Sigmoid colon (tissue), 7 donors: ENCODE results near the gene GPATCH1. TPM values are rescaled to one million over a fixed set of nuclear protein-coding genes. Genes with fewer than 3 reads are reported as not detected.
"Not testable (repeated sequence)": the region's sequence is repeated elsewhere in the genome, so short reads cannot be mapped to it uniquely, and the experiment has no call there.

Experiments used
- DNase-seq: peaks from one replicate; pipeline ENCODE4 v3.0.0-alpha.2; 2019
- H3K27ac ChIP-seq, 4 donors: fragments of 200-600 bp; sonication (generic); one replicate each; pipeline ENCODE4 v1.5.1; 2016 to 2019; ENCODE audit warnings: mild to moderate bottlenecking in 1 of 4
- H3K27me3 ChIP-seq, 3 donors: fragments of 200-600 bp; sonication (generic); one replicate each; pipeline ENCODE4 v1.5.1; 2019; ENCODE audit warnings: mild to moderate bottlenecking in 1 of 3
- H3K36me3 ChIP-seq, 4 donors: fragments of 200-600 bp; sonication (generic); one replicate each; pipeline ENCODE4 v1.5.1; 2016 to 2019
- H3K4me1 ChIP-seq, 4 donors: fragments of 200-600 bp; sonication (generic); one replicate each; pipeline ENCODE4 v1.5.1; 2017 to 2019
- H3K4me3 ChIP-seq, 4 donors: fragments of 200-600 bp; sonication (generic); one replicate each; pipeline ENCODE4 v1.5.1; 2017 to 2019; ENCODE audit warnings: mild to moderate bottlenecking in 2 of 4, moderate library complexity in 1 of 4
- H3K9me3 ChIP-seq, 4 donors: fragments of 200-600 bp in 3 of 4; sonication (generic) in 3 of 4; one replicate each; pipeline versions ENCODE4 v1.5.1 to v1.6.1; 2013 to 2019
- CTCF ChIP-seq, 4 experiments: fragments of 450-650 bp in 3 of 4; fragments of 200-600 bp in 1 of 4; IDR thresholded peaks; one replicate each; pipeline ENCODE4 v1.5.1; 2016 to 2019; ENCODE audit warnings: antibody characterized with exemption in 4 of 4, mild to moderate bottlenecking in 3 of 4, moderate library complexity in 2 of 4
- EP300 ChIP-seq, 4 donors: sonication (generic); formaldehyde crosslinking; IDR thresholded peaks; one replicate each; pipeline ENCODE4 v1.6.1; 2017; ENCODE audit warnings: antibody characterized with exemption in 4 of 4
- POLR2A ChIP-seq, 2 donors: fragments of 450-650 bp; IDR thresholded peaks; one replicate each; pipeline ENCODE4 v1.6.1; 2016; ENCODE audit warnings: antibody characterized with exemption in 2 of 2, mild to moderate bottlenecking in 2 of 2, moderate library complexity in 2 of 2
- POLR2AphosphoS5 ChIP-seq, 4 donors: sonication (generic); formaldehyde crosslinking; IDR thresholded peaks; one replicate each; pipeline ENCODE4 v1.6.1; 2017; ENCODE audit warnings: antibody characterized with exemption in 4 of 4
- WGBS, 2 donors: extraction: QIAGEN DNeasy Blood & Tissue Kit; methylation state at CpG; one replicate each; pipeline ENCODE4 v1.1.7; 2013; 5-methylcytosine and 5-hydroxymethylcytosine counted together
- intact Hi-C: fragments of 100-400 bp; cut with DNase I; formaldehyde crosslinking; loops from one replicate; pipeline ENCODE4 v1.15.1; 2023
- polyA plus RNA-seq, 3 donors: library from polyadenylated mRNA; stranded (reverse); fragments of 200-250 nt; gene quantifications; one replicate each; pipeline ENCODE4 v1.2.3, GENCODE V29; 2013
- total RNA-seq, 4 donors: library from RNA; depleted of rRNA; stranded (reverse); fragments of >200 nt; gene quantifications; one replicate each; pipeline ENCODE4 v1.1.0, GENCODE V29; 2016
- donor health status: healthy with polysubstance abuse.
- donor health status: Bipolar disorder and iron deficiency.
- donor health status: healthy.

GPATCH1 gene
- total and polyA plus RNA-seq, 7 donors, result 5.3 to 10.0 (median 6.9) TPM

DNA sequence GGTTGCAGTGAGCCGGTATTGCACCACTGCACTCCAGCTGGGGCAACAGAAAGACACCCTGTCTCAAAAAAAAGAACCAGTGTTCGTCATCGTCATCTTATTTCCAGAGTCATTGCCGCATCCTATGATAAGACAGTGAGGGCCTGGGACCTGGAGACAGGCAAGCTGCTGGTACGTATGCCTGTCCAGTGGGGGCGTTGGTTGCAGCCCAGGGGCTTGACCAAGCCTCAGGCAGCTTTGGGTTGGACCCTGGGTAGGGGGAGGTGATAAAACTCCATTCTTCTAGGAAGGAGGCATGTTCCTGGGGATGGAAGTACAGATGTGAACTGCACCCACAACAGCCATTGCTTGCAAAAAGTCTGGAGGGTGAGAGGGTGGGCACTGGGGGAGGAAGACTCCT, 66.6 kb downstream of the GPATCH1 start:
- WGBS, 2 donors, result 93% methylated on average over 6 of the region's 6 CpGs
- no peak for DNase-seq
- peaks cover 0 to 4% (median 0%) of the 10 kb centered on the region in 4 donors for H3K4me1 ChIP-seq
- H3K9me3 ChIP-seq, result no peaks in the 10 kb centered on the region
- no peak overlapping the region for H3K27ac ChIP-seq
- H3K36me3 ChIP-seq, result no peaks in the 10 kb centered on the region
- TF ChIP-seq POLR2A (IDR thresholded peaks at IDR 0.05) (no peak), CTCF (IDR thresholded peaks at IDR 0.05) (no peak), POLR2AphosphoS5 (IDR thresholded peaks at IDR 0.05) (no peak), EP300 (IDR thresholded peaks at IDR 0.05) (no peak)
- no peaks in the 10 kb centered on the region for H3K27me3 ChIP-seq
- intact Hi-C loops, result loop anchor here (10.0 kb wide), 1 partner anchor 627 kb away; no protein-coding TSS in a partner anchor
- H3K4me3 ChIP-seq, result no peak overlapping the region

- no peak overlapping the region for H3K27ac ChIP-seq
- no peak for DNase-seq
- no peaks in the 10 kb centered on the region for H3K4me1 ChIP-seq
- H3K4me3 ChIP-seq, result no peak overlapping the region
- no peaks in the 10 kb centered on the region for H3K27me3 ChIP-seq
- TF ChIP-seq POLR2A (IDR thresholded peaks at IDR 0.05) (no peak), CTCF (IDR thresholded peaks at IDR 0.05) (no peak), POLR2AphosphoS5 (IDR thresholded peaks at IDR 0.05) (no peak), EP300 (IDR thresholded peaks at IDR 0.05) (no peak)
- H3K36me3 ChIP-seq, result no peaks in the 10 kb centered on the region
- no peaks in the 10 kb centered on the region for H3K9me3 ChIP-seq
- 48 to 76% methylated on average over 14 of the region's 14 CpGs for WGBS, 2 donors
- intact Hi-C loops, result no loop called here
Observed at GRCh38 chr19:33150852-33151518, 70.0 kb downstream of the GPATCH1 start.

GRCh38 chr19:33152176-33152575, 71.2 kb downstream of the GPATCH1 start:
- no peak for DNase-seq
- H3K27me3 ChIP-seq, result no peaks in the 10 kb centered on the region
- H3K36me3 ChIP-seq, result no peaks in the 10 kb centered on the region
- no peak overlapping the region for H3K4me3 ChIP-seq
- TF ChIP-seq POLR2A (IDR thresholded peaks at IDR 0.05) (no peak), CTCF (IDR thresholded peaks at IDR 0.05) (no peak), POLR2AphosphoS5 (IDR thresholded peaks at IDR 0.05) (no peak), EP300 (IDR thresholded peaks at IDR 0.05) (no peak)
- H3K9me3 ChIP-seq, result no peaks in the 10 kb centered on the region
- WGBS, 2 donors, result 73 to 85% methylated on average over 2 of the region's 2 CpGs
- no peak overlapping the region for H3K27ac ChIP-seq
- intact Hi-C loops, result no loop called here
- no peaks in the 10 kb centered on the region for H3K4me1 ChIP-seq

DNA sequence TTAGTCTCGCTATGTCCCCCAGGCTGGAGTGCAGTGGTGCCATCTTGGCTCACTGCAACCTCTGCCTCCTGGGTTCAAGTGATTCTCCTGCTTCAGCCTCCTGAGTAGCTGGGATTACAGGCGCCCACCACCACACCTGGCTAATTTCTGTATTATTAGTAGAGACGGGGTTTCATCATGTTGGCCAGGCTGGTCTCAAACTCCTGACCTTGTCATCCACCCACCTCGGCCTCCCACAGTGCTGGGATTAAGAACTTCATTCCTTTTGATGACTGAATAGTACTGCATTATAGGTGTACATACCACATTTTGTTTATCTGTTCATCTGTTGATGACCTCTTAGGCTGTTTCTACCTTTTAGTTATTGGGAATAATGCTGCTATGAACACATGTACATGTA, 71.6 kb downstream of the GPATCH1 start:
- 88 to 93% methylated on average over 4 of the region's 4 CpGs for WGBS, 2 donors
- intact Hi-C loops, H3K27me3 ChIP-seq: not testable (repeated sequence)

GRCh38 chr19:33154313-33154712, 73.3 kb downstream of the GPATCH1 start:
- WGBS, 2 donors, result 85 to 88% methylated on average over 6 of the region's 6 CpGs
- H3K36me3 ChIP-seq, intact Hi-C loops: not testable (repeated sequence)

More for the DNA sequence above, 71.6 kb downstream of the GPATCH1 start:
- H3K4me1 ChIP-seq, H3K4me3 ChIP-seq, H3K27ac ChIP-seq, H3K36me3 ChIP-seq, DNase-seq, H3K9me3 ChIP-seq: not testable (repeated sequence)

DNA sequence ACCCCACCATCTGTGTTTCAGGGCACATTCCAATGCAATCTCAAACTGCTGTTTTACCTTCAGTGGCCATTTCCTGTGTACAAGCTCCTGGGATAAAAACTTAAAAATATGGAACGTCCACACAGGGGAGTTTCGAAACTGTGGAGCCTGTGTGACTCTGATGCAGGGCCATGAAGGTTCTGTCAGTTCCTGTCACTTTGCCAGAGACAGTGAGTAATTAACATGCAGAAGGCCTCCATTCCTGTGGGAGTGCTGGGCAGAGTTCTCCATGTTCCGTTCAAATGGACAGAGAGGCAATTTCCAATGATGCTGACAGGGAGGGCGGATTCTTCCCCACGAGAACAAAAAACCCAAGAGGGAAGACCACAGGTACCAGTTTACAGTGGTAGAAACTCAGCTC, 75.4 kb downstream of the GPATCH1 start:
- DNase-seq, result no peak
- H3K27me3 ChIP-seq, result no peaks in the 10 kb centered on the region
- WGBS, 2 donors, result 85 to 87% methylated on average over 5 of the region's 5 CpGs
- no peaks in the 10 kb centered on the region for H3K9me3 ChIP-seq
- no peak overlapping the region for H3K27ac ChIP-seq
- TF ChIP-seq EP300 (IDR thresholded peaks at IDR 0.05) (no peak), CTCF (IDR thresholded peaks at IDR 0.05) (no peak), POLR2AphosphoS5 (IDR thresholded peaks at IDR 0.05) (no peak), POLR2A (IDR thresholded peaks at IDR 0.05) (no peak)
- H3K4me1 ChIP-seq, result no peaks in the 10 kb centered on the region
- intact Hi-C loops, result no loop called here
- H3K4me3 ChIP-seq, result no peak overlapping the region
- no peaks in the 10 kb centered on the region for H3K36me3 ChIP-seq

More at GRCh38 chr19:33154313-33154712, 73.3 kb downstream of the GPATCH1 start:
- H3K4me3 ChIP-seq, DNase-seq, H3K4me1 ChIP-seq, H3K27ac ChIP-seq, H3K27me3 ChIP-seq, H3K9me3 ChIP-seq: not testable (repeated sequence)
